Thymus (tissue), 11 donors: Measurements from ENCODE around the gene SP3. TPM values are rescaled to one million over a fixed set of nuclear protein-coding genes. Genes with fewer than 3 reads are reported as not detected.
"Not testable (repeated sequence)": the region's sequence is repeated elsewhere in the genome, so short reads cannot be mapped to it uniquely, and the experiment has no call there.

Experiments
- DNase-seq, 9 donors: peaks; one replicate each; pipeline ENCODE4 v3.0.0-alpha.2; 2013; ENCODE audit warnings: low spot score in 9 of 9, low read depth in 6 of 9, missing footprints in 1 of 9
- H3K27ac ChIP-seq, 2 donors: one replicate each; pipeline ENCODE4 v1.5.1; 2013; ENCODE audit warnings: control low read depth in 1 of 2, low read depth in 1 of 2, low read length in 1 of 2, mild to moderate bottlenecking in 1 of 2, moderate library complexity in 1 of 2
- H3K27me3 ChIP-seq, 2 donors: one replicate each; pipeline ENCODE4 v1.5.1; 2013; ENCODE audit warnings: low read length in 1 of 2; ENCODE audit not compliant: control insufficient read depth in 2 of 2, insufficient read depth in 1 of 2
- H3K36me3 ChIP-seq, 2 donors: one replicate each; pipeline ENCODE4 v1.5.1; 2013; ENCODE audit warnings: low read length in 1 of 2, mild to moderate bottlenecking in 1 of 2, moderate library complexity in 1 of 2; ENCODE audit not compliant: control insufficient read depth in 2 of 2, insufficient read depth in 2 of 2
- H3K4me1 ChIP-seq, 2 donors: one replicate each; pipeline ENCODE4 v1.5.1; 2013; ENCODE audit warnings: low read length in 2 of 2; ENCODE audit not compliant: control insufficient read depth in 2 of 2, insufficient read depth in 2 of 2
- H3K4me3 ChIP-seq, 2 donors: one replicate each; pipeline ENCODE4 v1.5.1; 2013; ENCODE audit warnings: low read length in 2 of 2, control low read depth in 1 of 2, mild to moderate bottlenecking in 1 of 2
- H3K9me3 ChIP-seq, 2 donors: one replicate each; pipeline ENCODE4 v1.5.1; 2013; ENCODE audit warnings: low read length in 1 of 2, mild to moderate bottlenecking in 1 of 2; ENCODE audit not compliant: control insufficient read depth in 2 of 2, insufficient read depth in 1 of 2
- WGBS: extraction: QIAGEN DNeasy Blood & Tissue Kit; methylation state at CpG from one replicate; pipeline ENCODE4 v1.1.7; 2013; 5-methylcytosine and 5-hydroxymethylcytosine counted together
- polyA plus RNA-seq: library from polyadenylated mRNA; stranded (reverse); fragments of 200-250 nt; gene quantifications from one replicate; pipeline ENCODE4 v1.2.3, GENCODE V29; 2013
- total RNA-seq: library from RNA; stranded (reverse); fragments of 120-200 nt; gene quantifications from one replicate; pipeline ENCODE4 v1.2.4, GENCODE V29; 2013
- donor health status: healthy.

SP3 gene
- total and polyA plus RNA-seq, 2 donors = 43.7 to 168 TPM

GRCh38 chr2:173898996-173899395 lies 66.2 kb downstream of the SP3 start:
- Histone ChIP-seq H3K36me3 (peaks cover 5 to 7% of the 10 kb centered on the region in 2 donors), H3K4me3 (no peak overlapping the region), H3K9me3 (no peaks in the 10 kb centered on the region), H3K4me1 (no peaks in the 10 kb centered on the region), H3K27ac (no peak overlapping the region), H3K27me3 (no peaks in the 10 kb centered on the region)
- 95% methylated on average over 12 of the region's 12 CpGs for WGBS
- no peak for DNase-seq

- no peak overlapping the region for H3K27ac ChIP-seq
- H3K27me3 ChIP-seq = no peaks in the 10 kb centered on the region
- H3K4me3 ChIP-seq = no peak overlapping the region
- DNase-seq = peak in 1 of 9 donors; percentile 16
- 88% methylated on average over 5 of the region's 5 CpGs for WGBS
- H3K4me1 ChIP-seq = no peaks in the 10 kb centered on the region
- H3K36me3 ChIP-seq = peaks cover 0 to 3% of the 10 kb centered on the region in 2 donors
- no peaks in the 10 kb centered on the region for H3K9me3 ChIP-seq
Observed at GRCh38 chr2:173898178-173898668, 67.0 kb downstream of the SP3 start.

- no peaks in the 10 kb centered on the region for H3K27me3 ChIP-seq
- no peaks in the 10 kb centered on the region for H3K9me3 ChIP-seq
- H3K27ac ChIP-seq = no peak overlapping the region
- peaks cover 0 to 1% of the 10 kb centered on the region in 2 donors for H3K36me3 ChIP-seq
- WGBS = 97% methylated on average over 2 of the region's 2 CpGs
- DNase-seq = no peak
- no peak overlapping the region for H3K4me3 ChIP-seq
- no peaks in the 10 kb centered on the region for H3K4me1 ChIP-seq
Observed at GRCh38 chr2:173896755-173897154, 68.4 kb downstream of the SP3 start.

GRCh38 chr2:173892341-173892740 lies 72.8 kb downstream of the SP3 start:
- Histone ChIP-seq H3K27ac (no peak overlapping the region), H3K4me1 (no peaks in the 10 kb centered on the region), H3K36me3 (no peaks in the 10 kb centered on the region), H3K9me3 (peaks cover 0 to 8% of the 10 kb centered on the region in 2 donors), H3K4me3 (no peak overlapping the region), H3K27me3 (no peaks in the 10 kb centered on the region)
- 81% methylated on average over 2 of the region's 2 CpGs for WGBS
- no peak for DNase-seq

- 98% methylated on average over 2 of the region's 2 CpGs for WGBS
- no peaks in the 10 kb centered on the region for H3K27me3 ChIP-seq
- peaks cover 0 to 8% of the 10 kb centered on the region in 2 donors for H3K9me3 ChIP-seq
- no peak overlapping the region for H3K4me3 ChIP-seq
- H3K27ac ChIP-seq = no peak overlapping the region
- no peak for DNase-seq
- no peaks in the 10 kb centered on the region for H3K4me1 ChIP-seq
- no peaks in the 10 kb centered on the region for H3K36me3 ChIP-seq
Observed at GRCh38 chr2:173891315-173892037, 73.7 kb downstream of the SP3 start.

- H3K9me3 ChIP-seq, H3K27ac ChIP-seq, DNase-seq, H3K36me3 ChIP-seq, H3K4me1 ChIP-seq, H3K27me3 ChIP-seq, H3K4me3 ChIP-seq: not testable (repeated sequence)
- 96% methylated on average over 1 of the region's 1 CpG for WGBS
Observed at GRCh38 chr2:173889464-173889863, 75.7 kb downstream of the SP3 start.

GRCh38 chr2:173886613-173887012 lies 78.6 kb downstream of the SP3 start:
- H3K36me3 ChIP-seq = no peaks in the 10 kb centered on the region

GRCh38 chr2:173884025-173884802 lies 81.0 kb downstream of the SP3 start:
- no peak for DNase-seq
- Histone ChIP-seq H3K36me3 (no peaks in the 10 kb centered on the region), H3K27ac (no peak overlapping the region), H3K4me1 (no peaks in the 10 kb centered on the region), H3K4me3 (no peak overlapping the region), H3K9me3 (peaks cover 0 to 1% of the 10 kb centered on the region in 2 donors), H3K27me3 (no peaks in the 10 kb centered on the region)
- WGBS = 98% methylated on average over 2 of the region's 2 CpGs

More at GRCh38 chr2:173886613-173887012, 78.6 kb downstream of the SP3 start:
- no peak overlapping the region for H3K4me3 ChIP-seq
- no peak for DNase-seq
- H3K4me1 ChIP-seq = no peaks in the 10 kb centered on the region
- 95% methylated on average over 3 of the region's 3 CpGs for WGBS
- peaks cover 0 to 8% of the 10 kb centered on the region in 2 donors for H3K9me3 ChIP-seq
- H3K27ac ChIP-seq = no peak overlapping the region
- H3K27me3 ChIP-seq = no peaks in the 10 kb centered on the region

GRCh38 chr2:173881886-173882285 lies 83.3 kb downstream of the SP3 start:
- no peaks in the 10 kb centered on the region for H3K4me1 ChIP-seq
- 85% methylated on average over 3 of the region's 3 CpGs for WGBS
- no peak overlapping the region for H3K27ac ChIP-seq
- H3K27me3 ChIP-seq = peaks cover 0 to 5% of the 10 kb centered on the region in 2 donors
- DNase-seq = no peak
- H3K4me3 ChIP-seq = no peak overlapping the region
- H3K9me3 ChIP-seq = no peaks in the 10 kb centered on the region
- H3K36me3 ChIP-seq = no peaks in the 10 kb centered on the region
